HG02973 (cell line): ENCODE data around the gene SLC25A22.
A peak's percentile ranks its signal among the peaks of the same experiment; 100 is the strongest.

Experiments used
- ATAC-seq: cut with Tn5 transposase; IDR thresholded peaks from one replicate; pipeline ENCODE4 v1.9.1; 2021; ENCODE audit warnings: moderate library complexity; ENCODE audit not compliant: unreplicated experiment

SLC25A22 gene

DNA sequence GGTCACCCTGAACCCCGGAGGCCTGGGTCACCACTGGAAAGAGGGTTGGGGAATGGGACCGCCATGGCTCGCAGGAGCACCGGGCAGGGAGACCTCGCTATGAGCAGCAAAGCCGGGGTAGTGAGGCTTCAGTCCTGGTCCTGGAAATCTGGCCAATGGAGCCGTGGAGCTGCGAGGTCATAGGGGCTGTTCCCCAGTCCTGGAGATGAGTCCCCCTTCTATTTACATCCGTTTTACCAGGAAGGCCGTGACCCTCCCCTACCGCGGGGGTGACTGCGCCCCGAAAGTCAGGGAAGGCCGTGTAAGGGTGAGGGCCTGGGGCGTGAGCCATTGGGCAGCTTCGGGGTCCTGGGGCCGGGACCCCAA, 6.5 kb upstream of the SLC25A22 start:
- no peak for ATAC-seq

DNA sequence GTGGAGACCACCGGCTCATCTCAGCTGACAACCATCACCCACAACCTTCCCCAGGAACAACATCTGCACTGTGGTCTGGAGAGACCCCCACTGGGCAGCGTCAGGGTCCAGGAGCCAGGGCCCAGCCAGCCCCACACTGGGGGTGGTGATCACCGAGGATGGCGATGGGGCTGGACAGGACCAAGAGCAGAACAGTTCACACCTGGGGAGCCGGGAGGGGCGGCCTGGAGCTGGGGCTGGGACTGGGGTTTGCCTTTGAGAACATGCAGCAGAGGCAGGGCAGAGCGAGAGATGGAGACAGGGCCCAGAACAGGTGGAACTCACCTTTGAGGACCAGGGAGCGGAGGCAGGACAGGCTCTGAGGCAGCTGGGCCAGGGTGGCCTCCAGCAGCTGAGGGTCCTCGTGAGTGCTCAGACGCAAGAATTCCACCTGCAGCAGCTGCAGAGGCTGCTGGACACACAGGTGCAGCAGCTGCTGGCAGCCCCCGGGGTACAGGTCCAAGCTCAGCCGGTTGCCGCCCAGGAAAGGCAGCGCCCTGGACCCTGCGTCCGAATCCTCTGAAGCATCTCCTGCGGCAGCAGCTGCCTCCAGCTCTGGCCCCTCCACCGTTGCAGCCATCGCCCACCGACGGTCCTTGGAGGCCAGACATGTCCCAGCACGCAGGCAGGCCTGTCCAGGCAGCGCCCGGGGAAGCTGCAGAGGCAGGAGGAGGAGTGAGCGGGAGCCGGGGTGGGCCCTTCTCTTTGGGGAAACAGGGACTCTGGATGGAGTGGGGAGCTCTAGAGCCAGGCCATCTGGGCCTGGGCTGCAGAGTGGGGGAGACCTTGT, 5.9 kb upstream of the SLC25A22 start:
- ATAC-seq, result no peak

GRCh38 chr11:803467-803742, 5.3 kb upstream of the SLC25A22 start:
- ATAC-seq, result no peak

GRCh38 chr11:802693-803466, 4.8 kb upstream of the SLC25A22 start:
- ATAC-seq, result no peak

GRCh38 chr11:802018-802617, 4.0 kb upstream of the SLC25A22 start:
- no peak for ATAC-seq

- no peak for ATAC-seq
Measured at GRCh38 chr11:801097-801780, 3.2 kb upstream of the SLC25A22 start.

GRCh38 chr11:800473-800872, 2.4 kb upstream of the SLC25A22 start:
- ATAC-seq, result no peak

DNA sequence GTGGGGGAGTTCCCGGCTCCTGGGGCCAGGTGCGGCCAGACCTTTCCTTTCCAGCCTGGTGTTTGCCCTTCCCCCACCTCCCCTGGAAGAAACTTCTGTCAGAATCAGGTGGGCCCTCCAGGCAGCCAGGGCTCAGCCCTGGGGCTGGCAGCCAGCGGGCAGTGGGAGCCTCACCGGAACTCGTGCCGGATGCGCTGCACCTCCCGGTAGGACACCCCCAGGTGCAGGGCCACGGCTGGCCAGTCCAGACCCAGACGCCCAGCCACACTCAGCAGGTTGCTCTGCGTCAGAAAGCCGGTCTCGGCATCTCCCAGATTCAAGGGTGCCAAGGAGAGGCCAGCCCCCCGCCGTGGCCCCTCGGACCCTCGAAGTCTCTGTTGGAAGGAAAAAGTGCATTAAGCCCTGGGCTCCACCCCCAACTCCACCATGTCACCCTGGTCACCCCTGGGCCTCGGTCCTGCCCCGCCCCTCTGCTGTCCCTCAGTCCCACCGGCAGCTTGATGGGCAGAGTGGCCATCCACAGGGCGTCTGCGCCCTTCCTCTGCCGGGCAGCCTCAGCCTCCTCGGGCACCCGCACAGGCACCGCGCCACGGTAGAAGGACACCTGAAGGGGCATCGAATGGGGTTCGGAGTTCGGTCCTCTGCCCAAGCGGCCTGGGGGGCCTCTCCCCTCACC, 1.7 kb upstream of the SLC25A22 start:
- ATAC-seq, result no peak

DNA sequence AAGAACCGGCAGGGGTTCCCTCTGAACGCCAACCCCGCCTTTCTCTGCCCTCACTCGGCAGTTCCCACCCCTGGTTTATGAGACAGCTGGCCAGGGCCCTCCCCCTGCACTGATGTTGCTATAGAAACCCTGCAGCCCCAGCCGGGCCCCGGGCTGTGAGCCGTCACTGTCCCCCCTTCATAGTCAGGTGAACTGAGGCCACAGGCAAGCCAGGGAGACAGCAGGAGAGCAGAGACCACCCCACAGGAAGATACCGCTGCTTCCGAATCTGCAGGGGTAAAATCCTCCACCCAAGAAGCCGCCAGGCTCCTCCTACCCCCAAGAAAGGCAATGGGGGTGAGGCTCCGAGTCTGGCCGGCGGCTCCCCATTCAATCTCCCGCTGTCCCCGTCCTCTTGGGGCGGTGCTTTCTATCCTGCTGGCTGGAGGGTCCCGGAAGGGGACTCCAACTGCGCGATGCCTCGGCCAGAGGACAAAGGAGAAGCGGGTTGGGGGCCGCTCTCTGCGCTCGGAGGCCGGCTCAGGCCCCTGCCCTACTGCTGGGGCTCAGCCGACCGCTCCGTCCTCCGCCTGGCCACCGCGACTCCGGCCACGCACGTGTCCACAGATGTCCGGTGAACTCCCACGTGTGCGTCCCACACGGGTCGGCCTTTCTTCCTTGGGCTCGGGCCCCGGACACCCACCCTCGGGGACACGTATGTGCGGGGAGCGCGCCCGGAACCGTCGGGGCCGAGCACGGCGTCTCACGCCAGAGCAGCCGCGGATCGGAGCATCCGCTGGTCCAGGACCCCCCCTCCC, 587 bp downstream of the SLC25A22 start:
- peak; percentile 37 for ATAC-seq

- no peak for ATAC-seq
Measured at GRCh38 chr11:796565-797295, 1.4 kb downstream of the SLC25A22 start.

DNA sequence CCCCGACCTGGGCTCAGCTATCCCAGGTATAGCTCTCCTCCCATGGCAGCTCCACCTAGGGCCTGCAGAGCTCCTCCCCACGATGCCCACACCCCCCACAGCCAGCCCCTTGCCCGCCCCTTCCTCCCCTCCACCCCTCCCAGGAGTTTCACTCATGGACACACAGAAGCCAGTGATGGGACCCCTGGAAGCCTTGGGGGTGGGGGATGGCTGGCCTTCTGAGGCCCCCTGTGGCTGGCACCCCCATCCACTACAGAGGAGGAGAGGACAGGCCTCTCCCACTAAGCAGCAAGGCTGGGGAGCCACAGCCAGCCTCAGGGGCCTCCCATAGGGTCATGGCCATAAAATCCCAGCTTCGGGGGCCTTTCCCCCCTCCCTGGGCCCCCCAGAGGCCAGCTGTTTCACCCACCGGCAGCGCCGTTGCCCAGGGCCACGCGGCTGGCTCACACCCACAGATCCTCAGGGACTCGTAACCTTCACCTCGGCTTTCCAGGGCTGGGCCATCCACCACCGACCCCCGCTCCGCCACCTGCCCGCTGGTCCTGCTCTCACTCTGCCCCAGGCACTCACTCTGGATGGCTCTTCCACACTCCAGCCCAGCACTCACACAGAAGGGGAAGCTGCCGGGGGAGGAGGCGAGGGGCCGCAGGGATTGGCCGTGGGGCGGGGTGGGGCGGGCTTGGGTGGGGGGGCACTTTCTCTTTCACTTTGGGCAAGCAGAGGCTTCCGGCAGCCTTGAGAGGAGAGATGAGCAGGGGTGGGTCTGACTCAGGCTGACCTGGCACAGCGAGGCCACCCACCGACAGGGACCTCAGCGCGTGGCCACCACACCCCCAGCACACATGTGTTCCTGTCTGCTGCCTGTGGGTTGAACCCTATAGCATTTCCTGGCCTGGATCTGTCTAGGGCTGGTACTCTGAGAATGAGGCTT, 2.2 kb downstream of the SLC25A22 start:
- ATAC-seq, result peak; percentile 31

DNA sequence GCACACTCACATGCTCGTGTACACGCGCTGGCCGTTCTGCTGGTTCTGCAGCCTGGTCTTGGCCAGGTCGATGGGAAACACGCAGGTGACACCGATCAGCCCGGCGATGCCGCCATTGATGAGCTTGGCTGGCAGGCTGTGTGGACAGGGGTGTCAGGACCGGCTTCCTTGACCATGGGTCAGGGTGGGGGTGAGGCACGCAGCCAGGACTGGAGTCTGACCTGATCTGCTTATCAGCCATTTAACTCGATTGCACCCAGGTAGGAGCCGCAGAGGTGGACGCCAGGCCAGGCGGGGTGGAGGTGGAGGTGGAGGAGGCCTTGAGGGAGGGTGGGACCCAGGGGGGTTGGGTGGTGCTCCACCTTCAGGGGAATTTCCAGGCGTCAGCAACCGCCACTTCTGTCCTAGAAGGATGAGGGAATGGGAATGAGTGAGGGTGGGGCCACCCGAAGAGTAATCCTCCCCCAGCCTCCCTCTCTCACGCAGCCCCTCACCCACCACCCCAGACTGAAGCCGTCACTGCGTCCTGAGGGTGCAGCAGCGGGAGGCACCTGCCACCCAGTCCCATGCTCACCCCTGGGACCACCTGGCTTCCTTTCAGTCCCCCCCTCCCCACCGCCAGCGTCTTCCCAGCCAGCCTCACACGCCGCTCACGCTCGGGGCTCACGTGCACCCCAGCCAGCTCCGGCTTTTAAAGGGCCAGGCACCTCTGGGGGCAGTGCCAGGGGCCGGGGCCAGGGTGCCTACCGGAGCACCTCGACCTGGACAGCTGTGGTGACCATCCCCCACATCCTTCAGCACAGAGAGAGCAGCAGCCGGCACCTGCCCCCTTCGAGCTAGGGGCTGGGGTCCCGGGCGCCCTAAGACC, 3.1 kb downstream of the SLC25A22 start:
- ATAC-seq, result no peak

- ATAC-seq, result no peak
Measured at GRCh38 chr11:794013-794765, 3.9 kb downstream of the SLC25A22 start.

DNA sequence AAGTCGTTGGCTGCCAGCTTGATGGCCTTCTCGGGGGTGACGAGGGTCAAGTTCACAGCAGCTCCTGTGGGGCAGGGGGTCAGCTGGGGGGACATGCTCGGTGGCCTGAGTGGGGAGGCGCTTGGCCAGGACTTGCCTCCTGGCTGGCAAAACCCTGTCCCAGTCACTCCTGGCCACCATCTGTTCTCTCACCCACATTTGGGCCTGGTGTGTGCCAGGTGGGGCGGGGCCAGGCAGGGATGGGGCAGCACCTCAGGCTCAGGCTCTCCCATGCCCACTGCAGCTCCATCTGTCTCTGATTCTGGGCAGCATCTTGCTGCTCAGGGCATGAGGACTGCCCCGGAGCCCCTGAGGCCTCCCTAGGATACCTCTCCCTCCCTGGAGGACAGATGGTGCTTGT, 4.5 kb downstream of the SLC25A22 start:
- no peak for ATAC-seq

- no peak for ATAC-seq
Measured at GRCh38 chr11:792873-793272, 5.2 kb downstream of the SLC25A22 start.

GRCh38 chr11:792535-792821, 5.6 kb downstream of the SLC25A22 start:
- no peak for ATAC-seq
